ENCODE results near the gene CTIF.

GRCh38 chr18:48894799-48895346 lies 356.0 kb downstream of the CTIF start:
- no peak for TF ChIP-seq CTCF (IDR thresholded peaks at IDR 0.05)
- TF ChIP-seq EP300 (IDR thresholded peaks at IDR 0.05): no peak
- no peak for TF ChIP-seq POLR2A (IDR thresholded peaks at IDR 0.05)
